HepG2 (cell line): Measurements from ENCODE around the gene EREG. TPM values are rescaled to one million over a fixed set of nuclear protein-coding genes. Genes with fewer than 3 reads are reported as not detected.

Experiments used
- ATAC-seq: fragments of 200-7000 bp; cut with Tn5 transposase; 3 replicates; pipeline ENCODE4 v1.9.1; 2020; ENCODE audit warnings: mild to moderate bottlenecking, moderate library complexity
- BruUV-seq: library from RNA; stranded (reverse); fragments of 400-500 nt; replicated peaks from 2 replicates; lab custom pipeline; 2021; lab: Mats Ljungman, UMichigan
- CTCF ChIA-PET: fragments of 300-600 bp; formaldehyde crosslinking; extraction: SDS; loops from one replicate; lab custom pipeline; 2021; ENCODE audit warnings: low total read pairs, inconsistent platforms, low intra/inter-chr PET ratio; lab: Yijun Ruan, JAX
- POLR2A ChIA-PET: fragments of 350-600 bp; sonication (Branson Sonifier 250); formaldehyde crosslinking; loops from one replicate; lab custom pipeline; 2020; ENCODE audit warnings: antibody characterized with exemption, inconsistent platforms; lab: Yijun Ruan, JAX
- DNase-seq: peaks from one replicate; pipeline ENCODE4 v3.0.0-alpha.2; 2015; ENCODE audit warnings: low spot score
- FAIRE-seq: peaks from 3 replicates; lab custom pipeline; 2011; peaks lifted over from hg19 to GRCh38; lab: Jason Lieb, UNC
- H2AFZ ChIP-seq: one replicate; pipeline ENCODE4 v1.6.1; 2011; ENCODE audit warnings: low read length, inconsistent platforms
- H3K27ac ChIP-seq: fragments of 300-600 bp; 3 replicates; pipeline ENCODE4 v1.8.0; 2011; ENCODE audit warnings: mixed run types, mild to moderate bottlenecking, mixed read lengths, low read length, inconsistent platforms; ENCODE audit not compliant: insufficient read depth; ENCODE audit errors: extremely low read length
- H3K27me3 ChIP-seq, 2 experiments: fragments of 200-600 bp in 1 of 2; 2 replicates in 1 of 2; 3 replicates in 1 of 2; pipeline versions ENCODE4 v1.6.0 to v1.8.0; 2011; ENCODE audit warnings: low read length in 2 of 2, mild to moderate bottlenecking in 2 of 2, moderate library complexity in 2 of 2, inconsistent platforms in 1 of 2; ENCODE audit not compliant: insufficient read depth in 2 of 2, control insufficient read depth in 1 of 2
- H3K36me3 ChIP-seq, 2 experiments: fragments of 200-600 bp in 1 of 2; replicated peaks in 1 of 2; 2 replicates in 1 of 2; 3 replicates in 1 of 2; pipeline versions ENCODE4 v1.5.1 to v1.8.0; 2011; ENCODE audit warnings: low read length in 2 of 2, inconsistent platforms in 1 of 2; ENCODE audit not compliant: insufficient read depth in 2 of 2, control insufficient read depth in 1 of 2
- H3K4me1 ChIP-seq: 2 replicates; pipeline ENCODE4 v1.5.1; 2012; ENCODE audit warnings: low read length, inconsistent platforms; ENCODE audit not compliant: insufficient read depth
- H3K4me2 ChIP-seq: 2 replicates; pipeline ENCODE4 v1.6.0; 2011; ENCODE audit warnings: low read depth, low read length, inconsistent platforms
- H3K4me3 ChIP-seq, 3 experiments: fragments of 200-600 bp in 1 of 3; sonication (generic), shearing (Covaris generic) in 1 of 3; replicated peaks in 1 of 3; 2 replicates each; pipeline ENCODE4 v1.5.1; 2011 to 2016; ENCODE audit warnings: low read length in 3 of 3, inconsistent platforms in 2 of 3, low read depth in 2 of 3, mild to moderate bottlenecking in 2 of 3, control low read depth in 1 of 3, mixed read lengths in 1 of 3; ENCODE audit not compliant: insufficient read depth in 1 of 3
- H3K79me2 ChIP-seq: one replicate; pipeline ENCODE4 v1.6.1; 2011; ENCODE audit warnings: low read length, inconsistent platforms; ENCODE audit not compliant: insufficient read depth
- H3K9ac ChIP-seq: 2 replicates; pipeline ENCODE4 v1.6.0; 2011; ENCODE audit warnings: mild to moderate bottlenecking, low read depth, low read length, inconsistent platforms; ENCODE audit not compliant: insufficient read depth
- H3K9me3 ChIP-seq: 2 replicates; pipeline ENCODE4 v1.5.1; 2012; ENCODE audit warnings: mild to moderate bottlenecking, low read length
- H4K20me1 ChIP-seq: 2 replicates; pipeline ENCODE4 v1.6.0; 2011; ENCODE audit warnings: inconsistent platforms, mild to moderate bottlenecking, low read length, moderate library complexity; ENCODE audit not compliant: insufficient read depth
- ETV6 ChIP-seq: sonication (generic); formaldehyde crosslinking; conservative IDR thresholded peaks from 2 replicates; pipeline ENCODE4 v1.4.0; 2020; ENCODE audit warnings: missing genetic modification reagents
- KLF11 ChIP-seq: IDR thresholded peaks from 2 replicates; pipeline ENCODE4 v1.6.1; 2016; ENCODE audit warnings: missing compliant biosample characterization
- MIER3 ChIP-seq: IDR thresholded peaks from 2 replicates; pipeline ENCODE4 v1.6.1; 2016; ENCODE audit warnings: missing compliant biosample characterization, borderline replicate concordance
- SP2 ChIP-seq: sonication (generic); formaldehyde crosslinking; IDR thresholded peaks from 2 replicates; pipeline ENCODE4 v1.5.1; 2020; ENCODE audit warnings: mild to moderate bottlenecking, missing genetic modification reagents
- U2AF1 ChIP-seq: fragments of 200-400 bp; formaldehyde crosslinking; optimal IDR thresholded peaks from 2 replicates; pipeline ENCODE3; 2017; ENCODE audit warnings: mild to moderate bottlenecking, low read depth, low read length
- ZEB1 ChIP-seq: IDR thresholded peaks from 2 replicates; pipeline ENCODE4 v1.6.1; 2012; ENCODE audit warnings: mild to moderate bottlenecking, low read depth, inconsistent platforms; ENCODE audit not compliant: insufficient replicate concordance
- WGBS: methylation state at CpG from one replicate; pipeline ENCODE4 v1.1.6; 2017; ENCODE audit warnings: low lambda C conversion rate; 5-methylcytosine and 5-hydroxymethylcytosine counted together
- in situ Hi-C: cut with HindIII; loops from 2 replicates; pipeline ENCODE4 v1.10.0; 2017; ENCODE audit warnings: low pct_unique_long_range_greater_than_20kb; ENCODE audit not compliant: extremely low pct_ligation_motif_present
- intact Hi-C: fragments of 100-400 bp; cut with micrococcal nuclease; formaldehyde crosslinking; loops from one replicate; pipeline ENCODE4 v1.10.0; 2022; ENCODE audit not compliant: unreplicated experiment
- polyA plus RNA-seq, 8 experiments: library from polyadenylated mRNA; depleted of rRNA in 3 of 8; stranded (reverse) in 7 of 8; unstranded in 1 of 8; fragments of >200 nt; fragmentation: Illumina TruSeq in 4 of 8; extraction: Trizol in 4 of 8; gene quantifications; 2 replicates each; pipeline versions ENCODE4 v1.2.1 to v1.2.3, GENCODE V29; 2011 to 2016; ENCODE audit warnings: low read depth in 4 of 8, missing spikeins in 1 of 8, mixed read lengths in 1 of 8; ENCODE audit not compliant: insufficient read depth in 1 of 8
- total RNA-seq, 5 experiments: library from RNA; depleted of rRNA; stranded (reverse); fragments of >200 nt; fragmentation: Illumina TruSeq; extraction: Trizol; gene quantifications; 2 replicates each; pipeline ENCODE4 v1.2.3, GENCODE V29; 2016; ENCODE audit warnings: low read depth in 1 of 5
- TF ChIP-seq, protein P1 (sequence below), 2 experiments: sonication (generic) in 1 of 2; formaldehyde crosslinking in 1 of 2; IDR thresholded peaks; 2 replicates each; pipeline versions ENCODE4 v1.4.0 to v1.6.1; 2018 to 2020; ENCODE audit warnings: missing genetic modification reagents in 2 of 2, borderline replicate concordance in 1 of 2, low read depth in 1 of 2, mild to moderate bottlenecking in 1 of 2, missing biosample characterization in 1 of 2
- TF ChIP-seq, protein P2 (sequence below): sonication (generic); formaldehyde crosslinking; IDR thresholded peaks from 2 replicates; pipeline ENCODE4 v1.4.0; 2020; ENCODE audit warnings: mild to moderate bottlenecking, low read depth, missing genetic modification reagents
- TF ChIP-seq, protein P3 (sequence below): sonication (generic); formaldehyde crosslinking; IDR thresholded peaks from 2 replicates; pipeline ENCODE4 v1.5.1; 2020; ENCODE audit warnings: missing genetic modification reagents, mild to moderate bottlenecking, borderline replicate concordance
- TF ChIP-seq, protein P4 (sequence below): IDR thresholded peaks from 2 replicates; pipeline ENCODE4 v1.6.1; 2016; ENCODE audit warnings: mild to moderate bottlenecking, missing biosample characterization, missing genetic modification reagents
- TF ChIP-seq, protein P5 (sequence below): sonication (generic); formaldehyde crosslinking; IDR thresholded peaks from 2 replicates; pipeline ENCODE4 v1.4.0; 2020; ENCODE audit warnings: mild to moderate bottlenecking, missing genetic modification reagents

The EREG gene
- total and polyA plus RNA-seq, 2 of the 13 experiments (the other 11 are each of a cell fraction or from before 2014, with no cell fraction given): 0.11 to 0.13 TPM

DNA sequence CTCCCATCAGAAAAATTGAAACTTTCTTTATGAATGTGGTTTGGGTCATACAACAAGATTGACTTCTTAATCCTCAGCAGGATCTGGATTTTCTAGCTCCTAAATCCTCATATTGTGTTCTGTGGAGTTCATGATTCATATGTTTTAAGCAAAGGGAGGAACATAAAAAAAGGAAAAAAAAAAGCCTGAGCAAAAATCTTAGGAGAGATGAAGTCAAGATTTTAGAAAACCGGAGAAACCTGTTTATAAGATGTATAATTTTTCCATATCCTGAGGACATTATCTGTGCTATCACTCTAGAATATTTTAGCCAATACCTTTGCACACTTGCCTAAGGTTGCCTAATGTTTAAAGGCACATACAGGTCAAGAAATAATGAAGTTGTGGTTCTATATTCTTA is 7.0 kb upstream of the EREG start:
- no peak for ATAC-seq
- no TSS peak for BruUV-seq
- no peak for FAIRE-seq
- CTCF ChIA-PET: no interaction called here
- in situ Hi-C loops: no loop called here
- WGBS: 6% methylated on average over 1 of the region's 1 CpG
- Histone ChIP-seq H3K79me2 (no peaks in the 10 kb centered on the region), H3K4me1 (no peaks in the 10 kb centered on the region), H3K4me2 (no peak overlapping the region), H3K36me3 (no peaks in the 10 kb centered on the region), H3K27ac (no peak overlapping the region), H3K4me3 (no peak overlapping the region), H2AFZ (no peak overlapping the region), H4K20me1 (no peaks in the 10 kb centered on the region), H3K9ac (no peak overlapping the region)
- POLR2A ChIA-PET: no interaction called here
- intact Hi-C loops: no loop called here
- TF ChIP-seq, protein P1, sequence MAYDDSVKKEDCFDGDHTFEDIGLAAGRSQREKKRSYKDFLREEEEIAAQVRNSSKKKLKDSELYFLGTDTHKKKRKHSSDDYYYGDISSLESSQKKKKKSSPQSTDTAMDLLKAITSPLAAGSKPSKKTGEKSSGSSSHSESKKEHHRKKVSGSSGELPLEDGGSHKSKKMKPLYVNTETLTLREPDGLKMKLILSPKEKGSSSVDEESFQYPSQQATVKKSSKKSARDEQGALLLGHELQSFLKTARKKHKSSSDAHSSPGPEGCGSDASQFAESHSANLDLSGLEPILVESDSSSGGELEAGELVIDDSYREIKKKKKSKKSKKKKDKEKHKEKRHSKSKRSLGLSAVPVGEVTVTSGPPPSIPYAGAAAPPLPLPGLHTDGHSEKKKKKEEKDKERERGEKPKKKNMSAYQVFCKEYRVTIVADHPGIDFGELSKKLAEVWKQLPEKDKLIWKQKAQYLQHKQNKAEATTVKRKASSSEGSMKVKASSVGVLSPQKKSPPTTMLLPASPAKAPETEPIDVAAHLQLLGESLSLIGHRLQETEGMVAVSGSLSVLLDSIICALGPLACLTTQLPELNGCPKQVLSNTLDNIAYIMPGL (CRISPR knock-in tag; IDR thresholded peaks at IDR 0.05; ENCODE audit: borderline replicate concordance in 1 of 2, low read depth in 1 of 2): no peak
- TF ChIP-seq, protein P2, sequence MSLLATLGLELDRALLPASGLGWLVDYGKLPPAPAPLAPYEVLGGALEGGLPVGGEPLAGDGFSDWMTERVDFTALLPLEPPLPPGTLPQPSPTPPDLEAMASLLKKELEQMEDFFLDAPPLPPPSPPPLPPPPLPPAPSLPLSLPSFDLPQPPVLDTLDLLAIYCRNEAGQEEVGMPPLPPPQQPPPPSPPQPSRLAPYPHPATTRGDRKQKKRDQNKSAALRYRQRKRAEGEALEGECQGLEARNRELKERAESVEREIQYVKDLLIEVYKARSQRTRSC (CRISPR knock-in tag): no peak
- TF ChIP-seq ZEB1 (no peak), KLF11 (CRISPR knock-in tag) (no peak), MIER3 (CRISPR knock-in tag) (no peak), SP2 (CRISPR knock-in tag) (no peak), U2AF1 (no peak), ETV6 (CRISPR knock-in tag) (no peak)
- TF ChIP-seq, protein P3, sequence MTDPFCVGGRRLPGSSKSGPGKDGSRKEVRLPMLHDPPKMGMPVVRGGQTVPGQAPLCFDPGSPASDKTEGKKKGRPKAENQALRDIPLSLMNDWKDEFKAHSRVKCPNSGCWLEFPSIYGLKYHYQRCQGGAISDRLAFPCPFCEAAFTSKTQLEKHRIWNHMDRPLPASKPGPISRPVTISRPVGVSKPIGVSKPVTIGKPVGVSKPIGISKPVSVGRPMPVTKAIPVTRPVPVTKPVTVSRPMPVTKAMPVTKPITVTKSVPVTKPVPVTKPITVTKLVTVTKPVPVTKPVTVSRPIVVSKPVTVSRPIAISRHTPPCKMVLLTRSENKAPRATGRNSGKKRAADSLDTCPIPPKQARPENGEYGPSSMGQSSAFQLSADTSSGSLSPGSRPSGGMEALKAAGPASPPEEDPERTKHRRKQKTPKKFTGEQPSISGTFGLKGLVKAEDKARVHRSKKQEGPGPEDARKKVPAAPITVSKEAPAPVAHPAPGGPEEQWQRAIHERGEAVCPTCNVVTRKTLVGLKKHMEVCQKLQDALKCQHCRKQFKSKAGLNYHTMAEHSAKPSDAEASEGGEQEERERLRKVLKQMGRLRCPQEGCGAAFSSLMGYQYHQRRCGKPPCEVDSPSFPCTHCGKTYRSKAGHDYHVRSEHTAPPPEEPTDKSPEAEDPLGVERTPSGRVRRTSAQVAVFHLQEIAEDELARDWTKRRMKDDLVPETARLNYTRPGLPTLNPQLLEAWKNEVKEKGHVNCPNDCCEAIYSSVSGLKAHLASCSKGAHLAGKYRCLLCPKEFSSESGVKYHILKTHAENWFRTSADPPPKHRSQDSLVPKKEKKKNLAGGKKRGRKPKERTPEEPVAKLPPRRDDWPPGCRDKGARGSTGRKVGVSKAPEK (CRISPR knock-in tag): no peak
- TF ChIP-seq, protein P4, sequence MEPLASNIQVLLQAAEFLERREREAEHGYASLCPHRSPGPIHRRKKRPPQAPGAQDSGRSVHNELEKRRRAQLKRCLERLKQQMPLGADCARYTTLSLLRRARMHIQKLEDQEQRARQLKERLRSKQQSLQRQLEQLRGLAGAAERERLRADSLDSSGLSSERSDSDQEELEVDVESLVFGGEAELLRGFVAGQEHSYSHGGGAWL (CRISPR knock-in tag): no peak
- TF ChIP-seq, protein P5, sequence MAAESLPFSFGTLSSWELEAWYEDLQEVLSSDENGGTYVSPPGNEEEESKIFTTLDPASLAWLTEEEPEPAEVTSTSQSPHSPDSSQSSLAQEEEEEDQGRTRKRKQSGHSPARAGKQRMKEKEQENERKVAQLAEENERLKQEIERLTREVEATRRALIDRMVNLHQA (CRISPR knock-in tag): no peak
- TF ChIP-seq, all 625 proteins: peak for 0
- no peak for DNase-seq
- no peaks in the 10 kb centered on the region for H3K9me3 ChIP-seq
- no peaks in the 10 kb centered on the region for H3K27me3 ChIP-seq
